Hepatocyte (in vitro differentiated cells): ENCODE data around the gene KRTAP5-6. TPM values are rescaled to one million over a fixed set of nuclear protein-coding genes. Genes with fewer than 3 reads are reported as not detected.

Experiments used
- DNase-seq: peaks from one replicate; pipeline ENCODE4 v3.0.0-alpha.2; 2016; ENCODE audit warnings: low spot score
- H2AFZ ChIP-seq: fragments of 200-600 bp; sonication (generic); 2 replicates; pipeline ENCODE4 v1.6.0; 2016; ENCODE audit warnings: antibody characterized with exemption, mild to moderate bottlenecking
- H3K27ac ChIP-seq: fragments of 200-600 bp; sonication (generic); 2 replicates; pipeline ENCODE4 v1.5.1; 2016; ENCODE audit warnings: mild to moderate bottlenecking
- H3K27me3 ChIP-seq: fragments of 200-600 bp; sonication (generic); 2 replicates; pipeline ENCODE4 v1.6.1; 2016
- H3K36me3 ChIP-seq: fragments of 200-600 bp; sonication (generic); replicated peaks from 2 replicates; pipeline ENCODE4 v1.5.1; 2016; ENCODE audit warnings: low read depth; ENCODE audit not compliant: insufficient read depth
- H3K4me1 ChIP-seq: fragments of 200-600 bp; sonication (generic); 2 replicates; pipeline ENCODE4 v1.5.1; 2016; ENCODE audit warnings: mild to moderate bottlenecking, moderate library complexity; ENCODE audit not compliant: insufficient read depth
- H3K4me2 ChIP-seq: fragments of 200-600 bp; sonication (generic); 2 replicates; pipeline ENCODE4 v1.6.0; 2016
- H3K4me3 ChIP-seq: fragments of 200-600 bp; sonication (generic); 2 replicates; pipeline ENCODE4 v1.5.1; 2016; ENCODE audit warnings: mild to moderate bottlenecking
- H3K79me2 ChIP-seq: fragments of 200-600 bp; sonication (generic); 2 replicates; pipeline ENCODE4 v1.6.0; 2017; ENCODE audit warnings: mild to moderate bottlenecking
- H3K9me2 ChIP-seq: fragments of 200-600 bp; sonication (generic); replicated peaks from 2 replicates; pipeline ENCODE4 v1.6.0; 2017; ENCODE audit warnings: mild to moderate bottlenecking; ENCODE audit not compliant: insufficient read depth
- H3K9me3 ChIP-seq: fragments of 200-600 bp; sonication (generic); 2 replicates; pipeline ENCODE4 v1.5.1; 2016; ENCODE audit warnings: low read depth, mild to moderate bottlenecking
- H4K20me1 ChIP-seq: fragments of 200-600 bp; sonication (generic); 2 replicates; pipeline ENCODE4 v1.6.0; 2016; ENCODE audit warnings: mild to moderate bottlenecking; ENCODE audit not compliant: insufficient read depth, poor library complexity, severe bottlenecking
- CTCF ChIP-seq: fragments of 200-600 bp; sonication (generic); IDR thresholded peaks from 2 replicates; pipeline ENCODE4 v1.5.1; 2016; ENCODE audit warnings: antibody characterized with exemption, mild to moderate bottlenecking; ENCODE audit not compliant: poor library complexity
- EZH2 ChIP-seq: fragments of 200-600 bp; sonication (generic); IDR thresholded peaks from 2 replicates; pipeline ENCODE4 v1.6.1; 2016; ENCODE audit warnings: antibody characterized with exemption, mild to moderate bottlenecking, borderline replicate concordance
- EZH2phosphoT487 ChIP-seq: fragments of 200-600 bp; sonication (generic); IDR thresholded peaks from one replicate; pipeline ENCODE4 v1.6.1; 2018; ENCODE audit warnings: antibody characterized with exemption, mild to moderate bottlenecking, low read depth, moderate library complexity; ENCODE audit not compliant: unreplicated experiment, severe bottlenecking
- WGBS: methylation state at CpG from one replicate; pipeline ENCODE4 v1.1.6; 2016; ENCODE audit warnings: low lambda C conversion rate; ENCODE audit errors: missing lambda C conversion rate; 5-methylcytosine and 5-hydroxymethylcytosine counted together
- polyA plus RNA-seq: library from polyadenylated mRNA; unstranded; fragments of >200 nt; fragmentation: Nextera tagmentation; extraction: Ambion mirVana; gene quantifications from 2 replicates; pipeline ENCODE4 v1.2.1, GENCODE V29; 2016
- total RNA-seq: library from RNA; depleted of rRNA; stranded (reverse); fragments of >200 nt; gene quantifications from 2 replicates; pipeline ENCODE4 v1.2.3, GENCODE V29; 2014

Gene KRTAP5-6
- total RNA-seq = not detected in 2 replicates
- polyA plus RNA-seq = not detected in 2 replicates

GRCh38 chr11:1696608-1697570 lies at the start of gene KRTAP5-6:
TSS of gene KRTAP5-6 (plus strand) at chr11:1697195. CDS start at chr11:1697246, 51 bp downstream.
- Histone ChIP-seq H3K9me2 (no peaks in the 10 kb centered on the region), H3K4me2 (no peak within 1 kb of the TSS), H3K36me3 (no peaks in the 10 kb centered on the region), H2AFZ (no peak within 1 kb of the TSS), H3K79me2 (no peaks in the 10 kb centered on the region), H3K27me3 (no peaks in the 10 kb centered on the region), H3K27ac (no peak within 1 kb of the TSS), H3K9me3 (no peaks in the 10 kb centered on the region), H3K4me3 (no peak within 1 kb of the TSS), H3K4me1 (peaks cover 19% of the 10 kb centered on the region), H4K20me1 (no peaks in the 10 kb centered on the region)
- DNase-seq = no peak
- TF ChIP-seq EZH2phosphoT487 (no peak), CTCF (no peak), EZH2 (no peak)
- 89% methylated on average over 11 of the region's 11 CpGs for whole genome bisulfite sequencing

- WGBS = 91% methylated on average over 32 of the region's 35 CpGs
- Histone ChIP-seq H3K27me3 (no peaks in the 10 kb centered on the region), H3K27ac (no peak overlapping the region), H3K4me1 (peaks cover 11% of the 10 kb centered on the region), H3K79me2 (no peaks in the 10 kb centered on the region), H3K4me3 (no peak overlapping the region), H3K9me2 (no peaks in the 10 kb centered on the region), H4K20me1 (no peaks in the 10 kb centered on the region), H3K9me3 (no peaks in the 10 kb centered on the region), H3K4me2 (no peak overlapping the region), H3K36me3 (no peaks in the 10 kb centered on the region), H2AFZ (no peak overlapping the region)
- no peak for TF ChIP-seq EZH2
- no peak for TF ChIP-seq CTCF
- TF ChIP-seq EZH2phosphoT487 = no peak
- DNase-seq = no peak
Observed at GRCh38 chr11:1647901-1648652, 48.9 kb upstream of the KRTAP5-6 start.

- no peak overlapping the region for H3K4me2 ChIP-seq
- H3K4me3 ChIP-seq = no peak overlapping the region
- no peak overlapping the region for H2AFZ ChIP-seq
- no peaks in the 10 kb centered on the region for H3K36me3 ChIP-seq
- H4K20me1 ChIP-seq = no peaks in the 10 kb centered on the region
- WGBS = 92% methylated on average over 28 of the region's 28 CpGs
- H3K9me2 ChIP-seq = no peaks in the 10 kb centered on the region
- no peaks in the 10 kb centered on the region for H3K79me2 ChIP-seq
- H3K4me1 ChIP-seq = peaks cover 19% of the 10 kb centered on the region
- no peak for DNase-seq
- no peaks in the 10 kb centered on the region for H3K9me3 ChIP-seq
- TF ChIP-seq EZH2phosphoT487 = no peak
- no peak for TF ChIP-seq EZH2
- H3K27ac ChIP-seq = no peak overlapping the region
- no peaks in the 10 kb centered on the region for H3K27me3 ChIP-seq
Observed at GRCh38 chr11:1648653-1649420, 48.2 kb upstream of the KRTAP5-6 start.
